Measurements from ENCODE around the gene BMPR1A. TPM values are rescaled to one million over a fixed set of nuclear protein-coding genes. Genes with fewer than 3 reads are reported as not detected.

The BMPR1A gene
- total RNA-seq, 1 experiment from 2014 or later = 21.4 TPM

- TF ChIP-seq, protein P1, sequence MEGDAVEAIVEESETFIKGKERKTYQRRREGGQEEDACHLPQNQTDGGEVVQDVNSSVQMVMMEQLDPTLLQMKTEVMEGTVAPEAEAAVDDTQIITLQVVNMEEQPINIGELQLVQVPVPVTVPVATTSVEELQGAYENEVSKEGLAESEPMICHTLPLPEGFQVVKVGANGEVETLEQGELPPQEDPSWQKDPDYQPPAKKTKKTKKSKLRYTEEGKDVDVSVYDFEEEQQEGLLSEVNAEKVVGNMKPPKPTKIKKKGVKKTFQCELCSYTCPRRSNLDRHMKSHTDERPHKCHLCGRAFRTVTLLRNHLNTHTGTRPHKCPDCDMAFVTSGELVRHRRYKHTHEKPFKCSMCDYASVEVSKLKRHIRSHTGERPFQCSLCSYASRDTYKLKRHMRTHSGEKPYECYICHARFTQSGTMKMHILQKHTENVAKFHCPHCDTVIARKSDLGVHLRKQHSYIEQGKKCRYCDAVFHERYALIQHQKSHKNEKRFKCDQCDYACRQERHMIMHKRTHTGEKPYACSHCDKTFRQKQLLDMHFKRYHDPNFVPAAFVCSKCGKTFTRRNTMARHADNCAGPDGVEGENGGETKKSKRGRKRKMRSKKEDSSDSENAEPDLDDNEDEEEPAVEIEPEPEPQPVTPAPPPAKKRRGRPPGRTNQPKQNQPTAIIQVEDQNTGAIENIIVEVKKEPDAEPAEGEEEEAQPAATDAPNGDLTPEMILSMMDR (IDR thresholded peaks at IDR 0.05; ENCODE audit: unreplicated experiment) = no peak
- Mint-ChIP-seq H3K27ac (ENCODE audit: unreplicated experiment) (no peak overlapping the region), H3K9me3 (ENCODE audit: low read depth, unreplicated experiment) (no peaks in the 10 kb centered on the region), H3K4me1 (ENCODE audit: low read depth, unreplicated experiment) (no peaks in the 10 kb centered on the region), H3K4me3 (ENCODE audit: low read depth, unreplicated experiment) (no peak overlapping the region), H3K36me3 (ENCODE audit: insufficient read depth, unreplicated experiment) (no peaks in the 10 kb centered on the region), H3K27me3 (ENCODE audit: unreplicated experiment) (no peaks in the 10 kb centered on the region)
- CTCF ChIA-PET = no interaction called here
- BruUV-seq (replicated peaks) = no TSS peak
- intact Hi-C loops (cut with micrococcal nuclease; ENCODE audit: unreplicated experiment) = no loop called here
- no peak for DNase-seq
Measured at GRCh38 chr10:86964847-86965190, 208.4 kb downstream of the BMPR1A start.

- no TSS peak for BruUV-seq (replicated peaks)
- Mint-ChIP-seq H3K36me3 (ENCODE audit: insufficient read depth, unreplicated experiment) (no peaks in the 10 kb centered on the region), H3K27me3 (ENCODE audit: unreplicated experiment) (no peaks in the 10 kb centered on the region), H3K9me3 (ENCODE audit: low read depth, unreplicated experiment) (no peaks in the 10 kb centered on the region), H3K4me3 (ENCODE audit: low read depth, unreplicated experiment) (no peak overlapping the region), H3K4me1 (ENCODE audit: low read depth, unreplicated experiment) (no peaks in the 10 kb centered on the region), H3K27ac (ENCODE audit: unreplicated experiment) (no peak overlapping the region)
- DNase-seq = no peak
- intact Hi-C loops (cut with micrococcal nuclease; ENCODE audit: unreplicated experiment) = no loop called here
- CTCF ChIA-PET = interaction anchor here (0.7 to 1.0 kb wide), 5 partner anchors 9 to 89 kb away, joined by 3 to 5 read pairs (median 3); no protein-coding TSS in a partner anchor
- TF ChIP-seq, protein P1 (IDR thresholded peaks at IDR 0.05; ENCODE audit: unreplicated experiment) = no peak
Measured at GRCh38 chr10:86965986-86966654, 209.7 kb downstream of the BMPR1A start.

DNA sequence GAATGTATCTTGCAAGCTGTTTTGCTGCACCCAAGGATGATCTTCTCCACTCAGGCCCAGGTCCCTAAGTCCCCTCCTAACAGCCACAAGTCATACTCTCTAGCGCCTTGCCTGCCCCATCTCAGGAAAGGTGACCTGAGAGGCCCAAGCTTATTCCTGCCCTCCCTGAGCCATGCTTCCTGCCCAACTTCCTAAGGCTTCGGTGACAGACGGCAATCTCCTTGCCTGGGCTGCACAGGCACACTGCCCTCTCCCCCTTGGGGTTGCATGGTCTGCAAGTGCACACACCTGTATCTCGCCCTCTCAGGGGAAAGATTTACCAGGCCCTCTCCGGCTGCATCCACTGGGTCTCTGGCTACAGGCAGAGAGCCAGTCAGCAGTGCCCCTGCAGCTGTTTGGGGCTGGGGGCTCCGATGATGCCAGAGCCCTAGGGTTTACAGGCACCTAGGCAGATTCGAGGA, 211.1 kb downstream of the BMPR1A start:
- no peaks in the 10 kb centered on the region for H3K9me3 Mint-ChIP-seq (ENCODE audit: low read depth, unreplicated experiment)
- TF ChIP-seq, protein P1 (IDR thresholded peaks at IDR 0.05; ENCODE audit: unreplicated experiment) = no peak
- H3K27me3 Mint-ChIP-seq (ENCODE audit: unreplicated experiment) = no peaks in the 10 kb centered on the region
- H3K36me3 Mint-ChIP-seq (ENCODE audit: insufficient read depth, unreplicated experiment) = peaks cover 9% of the 10 kb centered on the region
- no peak overlapping the region for H3K27ac Mint-ChIP-seq (ENCODE audit: unreplicated experiment)
- peaks cover 8% of the 10 kb centered on the region for H3K4me1 Mint-ChIP-seq (ENCODE audit: low read depth, unreplicated experiment)
- CTCF ChIA-PET = no interaction called here
- DNase-seq = no peak
- intact Hi-C loops (cut with micrococcal nuclease; ENCODE audit: unreplicated experiment) = no loop called here
- BruUV-seq (replicated peaks) = no TSS peak
- H3K4me3 Mint-ChIP-seq (ENCODE audit: low read depth, unreplicated experiment) = no peak overlapping the region

GRCh38 chr10:86968271-86968993, 212.0 kb downstream of the BMPR1A start, which contains the start of gene ADIRF:
TSS of gene ADIRF (plus strand) at chr10:86968482. CDS start at chr10:86968545, 63 bp downstream.
- H3K4me1 Mint-ChIP-seq (ENCODE audit: low read depth, unreplicated experiment) = peaks cover 15% of the 10 kb centered on the region
- peaks cover 9% of the 10 kb centered on the region for H3K36me3 Mint-ChIP-seq (ENCODE audit: insufficient read depth, unreplicated experiment)
- TF ChIP-seq, protein P1 (IDR thresholded peaks at IDR 0.05; ENCODE audit: unreplicated experiment) = no peak
- CTCF ChIA-PET = no interaction called here
- no peak for DNase-seq
- no peaks in the 10 kb centered on the region for H3K27me3 Mint-ChIP-seq (ENCODE audit: unreplicated experiment)
- no TSS peak for BruUV-seq (replicated peaks)
- no peaks in the 10 kb centered on the region for H3K9me3 Mint-ChIP-seq (ENCODE audit: low read depth, unreplicated experiment)
- no peak within 1 kb of the TSS for H3K27ac Mint-ChIP-seq (ENCODE audit: unreplicated experiment)
- intact Hi-C loops (cut with micrococcal nuclease; ENCODE audit: unreplicated experiment) = no loop called here
- peak within 1 kb of the TSS; percentile 36 for H3K4me3 Mint-ChIP-seq (ENCODE audit: low read depth, unreplicated experiment)

All from Calu3 (cell line).